ENCODE data around the gene TFIP11. TPM values are rescaled to one million over a fixed set of nuclear protein-coding genes. Genes with fewer than 3 reads are reported as not detected.

Gene TFIP11
- total RNA-seq, 2 donors from 2014 or later, result 84.0 to 104 TPM

- no peak overlapping the region for H3K4me3 Mint-ChIP-seq
- no peaks in the 10 kb centered on the region for H3K27me3 Mint-ChIP-seq
- peaks cover 19% of the 10 kb centered on the region for H3K4me1 Mint-ChIP-seq
- DNase-seq (no peak), ATAC-seq (no peak)
- no peak overlapping the region for H3K27ac Mint-ChIP-seq
- H3K36me3 Mint-ChIP-seq (ENCODE audit: low read depth), result peaks cover 2% of the 10 kb centered on the region
- H3K9me3 ChIP-seq (ENCODE audit: control insufficient read depth, low read length, poor library complexity, severe bottlenecking), result no peaks in the 10 kb centered on the region
Measured at GRCh38 chr22:26548984-26549383, 36.7 kb upstream of the TFIP11 start.

- peaks cover 15% of the 10 kb centered on the region for H3K4me1 Mint-ChIP-seq
- H3K4me3 Mint-ChIP-seq, result no peak overlapping the region
- peaks cover 2% of the 10 kb centered on the region for H3K36me3 Mint-ChIP-seq (ENCODE audit: low read depth)
- DNase-seq (no peak), ATAC-seq (no peak)
- H3K27me3 Mint-ChIP-seq, result no peaks in the 10 kb centered on the region
- no peak overlapping the region for H3K27ac Mint-ChIP-seq
- H3K9me3 ChIP-seq (ENCODE audit: control insufficient read depth, low read length, poor library complexity, severe bottlenecking), result no peaks in the 10 kb centered on the region
Measured at GRCh38 chr22:26548303-26548702, 36.0 kb upstream of the TFIP11 start.

GRCh38 chr22:26547837-26548236 lies 35.6 kb upstream of the TFIP11 start:
- Mint-ChIP-seq H3K27me3 (no peaks in the 10 kb centered on the region), H3K27ac (no peak overlapping the region), H3K4me1 (peaks cover 15% of the 10 kb centered on the region), H3K4me3 (no peak overlapping the region), H3K36me3 (ENCODE audit: low read depth) (peaks cover 2% of the 10 kb centered on the region)
- ATAC-seq (no peak), DNase-seq (no peak)
- H3K9me3 ChIP-seq (ENCODE audit: control insufficient read depth, low read length, poor library complexity, severe bottlenecking), result no peaks in the 10 kb centered on the region

GRCh38 chr22:26547426-26547825 lies 35.2 kb upstream of the TFIP11 start:
- ATAC-seq, result peak; percentile 30

GRCh38 chr22:26546282-26546681 lies 34.0 kb upstream of the TFIP11 start:
- H3K9me3 ChIP-seq (ENCODE audit: control insufficient read depth, low read length, poor library complexity, severe bottlenecking), result no peaks in the 10 kb centered on the region
- ATAC-seq, result no peak
- no peak for DNase-seq
- Mint-ChIP-seq H3K27me3 (no peaks in the 10 kb centered on the region), H3K27ac (peak overlapping the region; percentile 45), H3K4me1 (peaks cover 17% of the 10 kb centered on the region), H3K4me3 (no peak overlapping the region), H3K36me3 (ENCODE audit: low read depth) (peaks cover 2% of the 10 kb centered on the region)

More at GRCh38 chr22:26547426-26547825, 35.2 kb upstream of the TFIP11 start:
- H3K27me3 Mint-ChIP-seq, result no peaks in the 10 kb centered on the region
- no peak overlapping the region for H3K4me3 Mint-ChIP-seq
- DNase-seq, result no peak
- H3K9me3 ChIP-seq (ENCODE audit: control insufficient read depth, low read length, poor library complexity, severe bottlenecking), result no peaks in the 10 kb centered on the region
- peaks cover 2% of the 10 kb centered on the region for H3K36me3 Mint-ChIP-seq (ENCODE audit: low read depth)
- H3K4me1 Mint-ChIP-seq, result peaks cover 16% of the 10 kb centered on the region
- peak overlapping the region; percentile 45 for H3K27ac Mint-ChIP-seq

GRCh38 chr22:26545827-26546226 lies 33.6 kb upstream of the TFIP11 start:
- peaks cover 17% of the 10 kb centered on the region for H3K4me1 Mint-ChIP-seq
- H3K27ac Mint-ChIP-seq, result peak overlapping the region; percentile 45
- no peak overlapping the region for H3K4me3 Mint-ChIP-seq

GRCh38 chr22:26545385-26545784 lies 33.1 kb upstream of the TFIP11 start:
- Mint-ChIP-seq H3K4me1 (peaks cover 20% of the 10 kb centered on the region), H3K36me3 (ENCODE audit: low read depth) (peaks cover 2% of the 10 kb centered on the region), H3K27ac (no peak overlapping the region)

More at GRCh38 chr22:26545827-26546226, 33.6 kb upstream of the TFIP11 start:
- H3K36me3 Mint-ChIP-seq (ENCODE audit: low read depth), result peaks cover 2% of the 10 kb centered on the region
- ATAC-seq (no peak), DNase-seq (no peak)
- H3K9me3 ChIP-seq (ENCODE audit: control insufficient read depth, low read length, poor library complexity, severe bottlenecking), result no peaks in the 10 kb centered on the region
- H3K27me3 Mint-ChIP-seq, result no peaks in the 10 kb centered on the region

GRCh38 chr22:26544489-26544888 lies 32.2 kb upstream of the TFIP11 start:
- DNase-seq (no peak), ATAC-seq (no peak)
- peaks cover 20% of the 10 kb centered on the region for H3K4me1 Mint-ChIP-seq
- no peaks in the 10 kb centered on the region for H3K27me3 Mint-ChIP-seq
- H3K4me3 Mint-ChIP-seq, result no peak overlapping the region
- H3K9me3 ChIP-seq (ENCODE audit: control insufficient read depth, low read length, poor library complexity, severe bottlenecking), result no peaks in the 10 kb centered on the region
- H3K36me3 Mint-ChIP-seq (ENCODE audit: low read depth), result no peaks in the 10 kb centered on the region
- H3K27ac Mint-ChIP-seq, result no peak overlapping the region

More at GRCh38 chr22:26545385-26545784, 33.1 kb upstream of the TFIP11 start:
- ATAC-seq (no peak), DNase-seq (no peak)
- no peaks in the 10 kb centered on the region for H3K9me3 ChIP-seq (ENCODE audit: control insufficient read depth, low read length, poor library complexity, severe bottlenecking)
- H3K4me3 Mint-ChIP-seq, result no peak overlapping the region
- no peaks in the 10 kb centered on the region for H3K27me3 Mint-ChIP-seq

GRCh38 chr22:26542831-26543230 lies 30.6 kb upstream of the TFIP11 start:
- peaks cover 6% of the 10 kb centered on the region for H3K36me3 Mint-ChIP-seq (ENCODE audit: low read depth)
- peaks cover 21% of the 10 kb centered on the region for H3K4me1 Mint-ChIP-seq
- peak; percentile 35 for ATAC-seq
- peak overlapping the region; percentile 65 for H3K27ac Mint-ChIP-seq
- no peaks in the 10 kb centered on the region for H3K27me3 Mint-ChIP-seq
- H3K9me3 ChIP-seq (ENCODE audit: control insufficient read depth, low read length, poor library complexity, severe bottlenecking), result no peaks in the 10 kb centered on the region
- no peak for DNase-seq
- no peak overlapping the region for H3K4me3 Mint-ChIP-seq

GRCh38 chr22:26541167-26541819 lies 29.0 kb upstream of the TFIP11 start:
- Mint-ChIP-seq H3K36me3 (ENCODE audit: low read depth) (peaks cover 8% of the 10 kb centered on the region), H3K27me3 (no peaks in the 10 kb centered on the region), H3K4me1 (peaks cover 13% of the 10 kb centered on the region), H3K27ac (no peak overlapping the region), H3K4me3 (no peak overlapping the region)
- DNase-seq, result no peak
- no peak for ATAC-seq
- H3K9me3 ChIP-seq (ENCODE audit: control insufficient read depth, low read length, poor library complexity, severe bottlenecking), result no peaks in the 10 kb centered on the region

GRCh38 chr22:26540119-26540518 lies 27.8 kb upstream of the TFIP11 start:
- Mint-ChIP-seq H3K27me3 (no peaks in the 10 kb centered on the region), H3K36me3 (ENCODE audit: low read depth) (peaks cover 8% of the 10 kb centered on the region)
- ATAC-seq, result no peak

GRCh38 chr22:26536762-26537134 lies 24.5 kb upstream of the TFIP11 start:
- peaks cover 14% of the 10 kb centered on the region for H3K4me1 Mint-ChIP-seq
- H3K27ac Mint-ChIP-seq, result no peak overlapping the region
- ATAC-seq (no peak), DNase-seq (no peak)
- no peaks in the 10 kb centered on the region for H3K9me3 ChIP-seq (ENCODE audit: control insufficient read depth, low read length, poor library complexity, severe bottlenecking)
- no peaks in the 10 kb centered on the region for H3K27me3 Mint-ChIP-seq
- no peak overlapping the region for H3K4me3 Mint-ChIP-seq
- peaks cover 8% of the 10 kb centered on the region for H3K36me3 Mint-ChIP-seq (ENCODE audit: low read depth)

More at GRCh38 chr22:26540119-26540518, 27.8 kb upstream of the TFIP11 start:
- Mint-ChIP-seq H3K27ac (no peak overlapping the region), H3K4me3 (no peak overlapping the region), H3K4me1 (peaks cover 16% of the 10 kb centered on the region)
- no peaks in the 10 kb centered on the region for H3K9me3 ChIP-seq (ENCODE audit: control insufficient read depth, low read length, poor library complexity, severe bottlenecking)
- DNase-seq, result no peak

- DNase-seq (no peak), ATAC-seq (no peak)
- Mint-ChIP-seq H3K27me3 (no peaks in the 10 kb centered on the region), H3K27ac (no peak overlapping the region), H3K4me3 (no peak overlapping the region), H3K36me3 (ENCODE audit: low read depth) (peaks cover 9% of the 10 kb centered on the region), H3K4me1 (peaks cover 14% of the 10 kb centered on the region)
- no peaks in the 10 kb centered on the region for H3K9me3 ChIP-seq (ENCODE audit: control insufficient read depth, low read length, poor library complexity, severe bottlenecking)
Measured at GRCh38 chr22:26536056-26536761, 23.9 kb upstream of the TFIP11 start.

- Mint-ChIP-seq H3K4me3 (peak overlapping the region; percentile 45), H3K4me1 (peaks cover 12% of the 10 kb centered on the region), H3K27ac (peak overlapping the region; percentile 21), H3K27me3 (no peaks in the 10 kb centered on the region), H3K36me3 (ENCODE audit: low read depth) (peaks cover 12% of the 10 kb centered on the region)
- ATAC-seq (peak; percentile 36), DNase-seq (no peak)
- no peaks in the 10 kb centered on the region for H3K9me3 ChIP-seq (ENCODE audit: control insufficient read depth, low read length, poor library complexity, severe bottlenecking)
Measured at GRCh38 chr22:26535603-26535908, 23.3 kb upstream of the TFIP11 start.

All from T-helper 17 cell (primary cell).